Measurements from ENCODE around the gene FIGNL2. TPM values are rescaled to one million over a fixed set of nuclear protein-coding genes. Genes with fewer than 3 reads are reported as not detected.

The FIGNL2 gene
- total RNA-seq, 1 experiment from 2014 or later = 0.27 TPM

- ATAC-seq (no peak), DNase-seq (ENCODE audit: low read depth, low spot score) (no peak)
- Histone ChIP-seq H3K4me2 (ENCODE audit: low read length) (no peak overlapping the region), H3K9me2 (ENCODE audit: insufficient read depth) (no peaks in the 10 kb centered on the region), H3K79me2 (ENCODE audit: insufficient read depth, low read length) (no peaks in the 10 kb centered on the region), H2AFZ (ENCODE audit: low read depth, low read length, poor library complexity, severe bottlenecking) (no peak overlapping the region), H3K4me3 (replicated peaks in 1 of 2; ENCODE audit: low read depth in 1 of 2, low read length in 2 of 2) (no peak overlapping the region), H3K36me3 (ENCODE audit: control insufficient read depth in 1 of 2, insufficient read depth in 2 of 2, low read length in 2 of 2) (no peaks in the 10 kb centered on the region), H3K4me1 (ENCODE audit: control insufficient read depth in 1 of 2, insufficient read depth in 2 of 2, low read length in 2 of 2) (peaks cover 0 to under 1% of the 10 kb centered on the region in 2 experiments; a peak in 1 of 4 replicates), H4K20me1 (ENCODE audit: insufficient read depth) (no peaks in the 10 kb centered on the region), H3K9ac (ENCODE audit: low read length) (no peak overlapping the region), H3K27me3 (ENCODE audit: insufficient read depth, low read length) (no peaks in the 10 kb centered on the region), H3K9me3 (ENCODE audit: control insufficient read depth in 1 of 2, insufficient read depth in 1 of 2, low read depth in 1 of 2, low read length in 2 of 2) (no peaks in the 10 kb centered on the region), H3K27ac (ENCODE audit: low read depth, low read length) (no peak overlapping the region)
- TF ChIP-seq POLR2A (IDR thresholded peaks at IDR 0.05; ENCODE audit: borderline replicate concordance, extremely low read depth, insufficient read depth, insufficient read length) (no peak), ZFX (IDR thresholded peaks at IDR 0.05) (no peak), MAX (IDR thresholded peaks at IDR 0.05) (no peak)
- ChIA-PET POLR2A (no interaction called here), CTCF (interaction anchor here (0.6 to 0.8 kb wide), 3 partner anchors 59 to 458 kb away, joined by 3 to 4 read pairs (median 3); no protein-coding TSS in a partner anchor), RAD21 (ENCODE audit: low non-redundant PET in 1 of 2, low total read pairs in 2 of 2, uncharacterized antibody in 2 of 2, unreplicated experiment in 2 of 2) (no interaction called here)
- BruUV-seq (replicated peaks) = no TSS peak
- intact Hi-C loops (cut with micrococcal nuclease) = loop anchor here (5.0 kb wide), 2 partner anchors 52 to 347 kb away; no protein-coding TSS in a partner anchor
Observed at GRCh38 chr12:51879102-51879501, 30.6 kb upstream of the FIGNL2 start.

DNA sequence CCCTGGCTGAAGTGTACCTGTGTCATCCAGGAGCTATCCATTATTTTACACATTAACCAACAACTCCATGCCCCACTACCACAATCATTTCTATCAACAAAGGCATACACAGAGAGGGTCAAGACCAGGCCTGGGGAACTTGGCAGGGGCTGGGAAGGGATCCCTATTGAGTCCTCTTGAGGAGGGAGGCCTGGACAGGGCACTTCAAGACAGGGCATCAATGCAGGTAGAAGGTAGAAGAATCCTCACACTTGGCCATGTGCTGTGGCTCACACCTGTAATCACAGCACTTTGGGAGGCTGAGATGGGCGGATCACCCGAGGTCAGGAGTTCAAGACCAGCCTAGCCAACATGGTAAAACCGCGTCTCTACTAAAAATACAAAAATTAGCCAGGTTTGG, 26.0 kb upstream of the FIGNL2 start:
- Histone ChIP-seq H4K20me1 (ENCODE audit: insufficient read depth) (no peaks in the 10 kb centered on the region), H3K4me3 (replicated peaks in 1 of 2; ENCODE audit: low read depth in 1 of 2, low read length in 2 of 2) (no peak overlapping the region), H3K4me1 (ENCODE audit: control insufficient read depth in 1 of 2, insufficient read depth in 2 of 2, low read length in 2 of 2) (no peaks in the 10 kb centered on the region), H3K36me3 (ENCODE audit: control insufficient read depth in 1 of 2, insufficient read depth in 2 of 2, low read length in 2 of 2) (no peaks in the 10 kb centered on the region), H3K27ac (ENCODE audit: low read depth, low read length) (no peak overlapping the region), H3K9me3 (ENCODE audit: control insufficient read depth in 1 of 2, insufficient read depth in 1 of 2, low read depth in 1 of 2, low read length in 2 of 2) (no peaks in the 10 kb centered on the region), H3K4me2 (ENCODE audit: low read length) (no peak overlapping the region), H2AFZ (ENCODE audit: low read depth, low read length, poor library complexity, severe bottlenecking) (no peak overlapping the region), H3K9ac (ENCODE audit: low read length) (no peak overlapping the region), H3K27me3 (ENCODE audit: insufficient read depth, low read length) (no peaks in the 10 kb centered on the region), H3K79me2 (ENCODE audit: insufficient read depth, low read length) (no peaks in the 10 kb centered on the region), H3K9me2 (ENCODE audit: insufficient read depth) (no peaks in the 10 kb centered on the region)
- ChIA-PET RAD21 (ENCODE audit: low non-redundant PET in 1 of 2, low total read pairs in 2 of 2, uncharacterized antibody in 2 of 2, unreplicated experiment in 2 of 2) (interaction anchor here (0.5 to 1.1 kb wide), 3 partner anchors 43 to 54 kb away, joined by 3 to 4 read pairs (median 3); no protein-coding TSS in a partner anchor), CTCF (interaction anchor here (0.7 to 3.9 kb wide), 11 partner anchors 12 to 484 kb away, joined by 3 to 55 read pairs (median 5); partner anchors contain the start of gene GALNT6), POLR2A (no interaction called here)
- intact Hi-C loops (cut with micrococcal nuclease) = no loop called here
- BruUV-seq (replicated peaks) = no TSS peak
- no peak for ATAC-seq
- no peak for DNase-seq (ENCODE audit: low read depth, low spot score)
- TF ChIP-seq RAD21 (IDR thresholded peaks at IDR 0.05; ENCODE audit: low read depth) = no peak
- TF ChIP-seq, protein P1, sequence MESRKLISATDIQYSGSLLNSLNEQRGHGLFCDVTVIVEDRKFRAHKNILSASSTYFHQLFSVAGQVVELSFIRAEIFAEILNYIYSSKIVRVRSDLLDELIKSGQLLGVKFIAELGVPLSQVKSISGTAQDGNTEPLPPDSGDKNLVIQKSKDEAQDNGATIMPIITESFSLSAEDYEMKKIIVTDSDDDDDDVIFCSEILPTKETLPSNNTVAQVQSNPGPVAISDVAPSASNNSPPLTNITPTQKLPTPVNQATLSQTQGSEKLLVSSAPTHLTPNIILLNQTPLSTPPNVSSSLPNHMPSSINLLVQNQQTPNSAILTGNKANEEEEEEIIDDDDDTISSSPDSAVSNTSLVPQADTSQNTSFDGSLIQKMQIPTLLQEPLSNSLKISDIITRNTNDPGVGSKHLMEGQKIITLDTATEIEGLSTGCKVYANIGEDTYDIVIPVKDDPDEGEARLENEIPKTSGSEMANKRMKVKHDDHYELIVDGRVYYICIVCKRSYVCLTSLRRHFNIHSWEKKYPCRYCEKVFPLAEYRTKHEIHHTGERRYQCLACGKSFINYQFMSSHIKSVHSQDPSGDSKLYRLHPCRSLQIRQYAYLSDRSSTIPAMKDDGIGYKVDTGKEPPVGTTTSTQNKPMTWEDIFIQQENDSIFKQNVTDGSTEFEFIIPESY (IDR thresholded peaks at IDR 0.05; ENCODE audit: extremely low read depth, insufficient replicate concordance, low read length) = no peak
- no peak for TF ChIP-seq ZFX (IDR thresholded peaks at IDR 0.05)
- TF ChIP-seq REST (IDR thresholded peaks at IDR 0.05; ENCODE audit: low read depth) = no peak
- TF ChIP-seq CEBPB (IDR thresholded peaks at IDR 0.05; ENCODE audit: low read depth) = no peak
- no peak for TF ChIP-seq EZH2phosphoT487 (IDR thresholded peaks at IDR 0.05; ENCODE audit: borderline replicate concordance)
- no peak for TF ChIP-seq TCF7L2 (IDR thresholded peaks at IDR 0.05; ENCODE audit: borderline replicate concordance, extremely low read depth, insufficient read depth, insufficient read length)
- TF ChIP-seq CTCF (IDR thresholded peaks at IDR 0.05 in 2 of 3, conservative IDR thresholded peaks at IDR 0.05 in 1 of 3; ENCODE audit: borderline replicate concordance in 1 of 3, insufficient read depth in 1 of 3, low read depth in 2 of 3, low read length in 2 of 3) = no peak
- no peak for TF ChIP-seq POLR2AphosphoS5 (IDR thresholded peaks at IDR 0.05; ENCODE audit: low read depth, low read length)
- no peak for TF ChIP-seq EZH2 (IDR thresholded peaks at IDR 0.05)
